AG04450 (cell line): Measurements from ENCODE around the gene ZNF236. TPM values are rescaled to one million over a fixed set of nuclear protein-coding genes. Genes with fewer than 3 reads are reported as not detected.
"Not testable (repeated sequence)": the region's sequence is repeated elsewhere in the genome, so short reads cannot be mapped to it uniquely, and the experiment has no call there.

Experiments
- CTCF ChIA-PET: fragments of 300-600, 350-600 bp; formaldehyde crosslinking; extraction: SDS; loops from one replicate; lab custom pipeline; 2022; ENCODE audit warnings: antibody characterized with exemption, inconsistent platforms; lab: Charles Lee
- POLR2A ChIA-PET: fragments of 350-600 bp; formaldehyde crosslinking; extraction: SDS; loops from one replicate; lab custom pipeline; 2021; ENCODE audit warnings: antibody characterized with exemption, inconsistent platforms; lab: Yijun Ruan, JAX
- DNase-seq: peaks from one replicate; pipeline ENCODE4 v3.0.0-alpha.2; 2011; ENCODE audit warnings: low read depth, low spot score
- H3K27ac ChIP-seq: one replicate; pipeline ENCODE4 v1.5.1; 2012; ENCODE audit warnings: low read depth, low read length, control low read depth
- H3K27me3 ChIP-seq: one replicate; pipeline ENCODE4 v1.6.0; 2012; ENCODE audit warnings: low read length; ENCODE audit not compliant: control insufficient read depth, insufficient read depth
- H3K4me3 ChIP-seq: 2 replicates; pipeline ENCODE4 v1.5.1; 2011; ENCODE audit warnings: mild to moderate bottlenecking, low read depth, low read length, control low read depth
- H3K9me3 ChIP-seq: 2 replicates; pipeline ENCODE4 v1.5.1; 2012; ENCODE audit warnings: low read length; ENCODE audit not compliant: control insufficient read depth, insufficient read depth
- polyA plus RNA-seq: library from polyadenylated mRNA; depleted of rRNA; stranded (reverse); fragments of >200 nt; gene quantifications from 2 replicates; pipeline ENCODE4 v1.2.3, GENCODE V29; 2011
- TF ChIP-seq, protein P1 (sequence below): IDR thresholded peaks from 2 replicates; pipeline ENCODE4 v1.5.1; 2011; ENCODE audit warnings: low read depth, low read length, control low read depth, inconsistent platforms

Gene ZNF236
- polyA plus RNA-seq, 1 experiment: 5.3 TPM

- Histone ChIP-seq H3K27ac (no peak overlapping the region), H3K9me3 (no peaks in the 10 kb centered on the region; the same call in 1 of the 2 replicates), H3K4me3 (no peak overlapping the region), H3K27me3 (peaks cover 4% of the 10 kb centered on the region)
- ChIA-PET CTCF (interaction anchor here (0.8 kb wide), 1 partner anchor 176 kb away, joined by 3 read pairs; no protein-coding TSS in a partner anchor), POLR2A (no interaction called here)
- TF ChIP-seq, protein P1, sequence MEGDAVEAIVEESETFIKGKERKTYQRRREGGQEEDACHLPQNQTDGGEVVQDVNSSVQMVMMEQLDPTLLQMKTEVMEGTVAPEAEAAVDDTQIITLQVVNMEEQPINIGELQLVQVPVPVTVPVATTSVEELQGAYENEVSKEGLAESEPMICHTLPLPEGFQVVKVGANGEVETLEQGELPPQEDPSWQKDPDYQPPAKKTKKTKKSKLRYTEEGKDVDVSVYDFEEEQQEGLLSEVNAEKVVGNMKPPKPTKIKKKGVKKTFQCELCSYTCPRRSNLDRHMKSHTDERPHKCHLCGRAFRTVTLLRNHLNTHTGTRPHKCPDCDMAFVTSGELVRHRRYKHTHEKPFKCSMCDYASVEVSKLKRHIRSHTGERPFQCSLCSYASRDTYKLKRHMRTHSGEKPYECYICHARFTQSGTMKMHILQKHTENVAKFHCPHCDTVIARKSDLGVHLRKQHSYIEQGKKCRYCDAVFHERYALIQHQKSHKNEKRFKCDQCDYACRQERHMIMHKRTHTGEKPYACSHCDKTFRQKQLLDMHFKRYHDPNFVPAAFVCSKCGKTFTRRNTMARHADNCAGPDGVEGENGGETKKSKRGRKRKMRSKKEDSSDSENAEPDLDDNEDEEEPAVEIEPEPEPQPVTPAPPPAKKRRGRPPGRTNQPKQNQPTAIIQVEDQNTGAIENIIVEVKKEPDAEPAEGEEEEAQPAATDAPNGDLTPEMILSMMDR: no peak
- DNase-seq: no peak
These were observed 16.1 kb upstream of the ZNF236 start for GRCh38 chr18:76806301-76806700.

DNA sequence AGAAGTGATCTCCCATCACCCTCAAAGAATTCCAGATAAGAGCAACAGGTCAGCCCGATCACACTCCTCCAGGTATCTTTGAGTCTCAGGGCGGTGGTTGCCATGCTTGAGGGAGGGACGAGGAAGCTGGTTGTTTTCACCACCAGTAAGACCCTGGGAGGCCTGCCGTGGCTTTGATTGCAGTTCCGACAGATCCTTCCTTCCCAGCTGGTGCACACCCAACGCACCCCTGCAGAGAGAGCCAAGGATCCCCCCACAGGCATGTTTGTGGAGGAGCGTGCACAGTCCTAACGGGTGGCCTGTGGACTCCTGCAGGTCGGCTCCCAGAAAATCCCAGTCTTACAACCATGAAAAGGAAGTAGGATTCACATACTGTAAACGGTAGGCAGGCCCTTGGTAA, 13.8 kb upstream of the ZNF236 start:
- ChIA-PET CTCF (interaction anchor here (0.7 kb wide), 1 partner anchor 10 kb away, joined by 4 read pairs; no protein-coding TSS in a partner anchor), POLR2A (no interaction called here)
- Histone ChIP-seq H3K27me3 (no peaks in the 10 kb centered on the region), H3K4me3 (no peak overlapping the region), H3K27ac (no peak overlapping the region), H3K9me3 (no peaks in the 10 kb centered on the region)
- no peak for DNase-seq
- TF ChIP-seq, protein P1: no peak

DNA sequence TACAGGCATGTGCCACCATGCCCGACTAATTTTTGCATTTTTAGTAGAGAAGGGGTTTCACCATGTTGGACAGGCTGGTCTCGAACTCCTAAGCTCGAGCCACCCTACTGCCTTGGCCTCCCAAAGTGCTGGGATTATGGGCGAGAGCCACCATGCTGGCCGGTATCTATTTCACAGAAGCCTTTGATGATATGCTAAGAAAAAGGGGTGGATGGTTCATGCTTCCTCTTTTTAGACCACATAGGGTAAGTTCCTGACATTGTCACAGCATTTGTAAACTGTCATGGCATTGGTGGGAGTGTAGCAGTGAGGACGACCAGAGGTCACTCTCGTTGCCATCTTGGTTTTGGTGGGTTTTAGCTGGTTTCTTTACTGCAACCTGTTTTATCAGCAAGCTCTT, 10.8 kb upstream of the ZNF236 start:
- DNase-seq, POLR2A ChIA-PET, H3K4me3 ChIP-seq, H3K27ac ChIP-seq, H3K27me3 ChIP-seq, H3K9me3 ChIP-seq: not testable (repeated sequence)
- CTCF ChIA-PET: interaction anchor here (0.6 to 11.9 kb wide), 2 partner anchors 9 to 294 kb away, joined by 3 to 165 read pairs; no protein-coding TSS in a partner anchor

DNA sequence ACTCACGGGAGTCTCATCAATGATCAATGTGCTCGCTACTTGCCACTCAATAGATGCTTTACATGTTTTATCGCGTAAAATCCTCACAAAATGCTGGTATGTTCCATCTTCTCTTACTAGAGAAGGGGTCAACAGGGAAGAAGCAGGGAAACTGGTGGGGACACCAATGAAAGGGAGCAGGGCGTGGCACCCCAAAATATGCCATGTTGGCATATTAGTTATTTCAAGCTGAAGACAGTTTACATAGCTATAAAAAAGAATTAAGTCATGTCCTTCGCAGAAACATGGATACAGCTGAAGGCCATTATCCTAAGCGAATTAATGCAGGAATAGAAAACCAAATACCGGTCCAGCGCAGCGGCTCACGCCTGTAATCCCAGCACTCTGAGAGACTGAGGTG, 8.1 kb upstream of the ZNF236 start:
- DNase-seq: no peak
- no peaks in the 10 kb centered on the region for H3K27me3 ChIP-seq
- no peak overlapping the region for H3K4me3 ChIP-seq
- ChIA-PET POLR2A (no interaction called here), CTCF (interaction anchor here (11.9 kb wide), 1 partner anchor 12 kb away, joined by 165 read pairs; no protein-coding TSS in a partner anchor)
- no peak overlapping the region for H3K27ac ChIP-seq
- TF ChIP-seq, protein P1: no peak
- no peaks in the 10 kb centered on the region for H3K9me3 ChIP-seq

GRCh38 chr18:76816127-76816526, 6.2 kb upstream of the ZNF236 start:
- H3K9me3 ChIP-seq: peaks cover 2% of the 10 kb centered on the region; the same call in 1 of the 2 replicates
- H3K27ac ChIP-seq: no peak overlapping the region
- H3K27me3 ChIP-seq: no peaks in the 10 kb centered on the region
- POLR2A ChIA-PET: interaction anchor here (0.7 kb wide), 1 partner anchor 21 kb away, joined by 3 read pairs; no protein-coding TSS in a partner anchor
- no peak overlapping the region for H3K4me3 ChIP-seq
- no peak for DNase-seq
- TF ChIP-seq, protein P1: no peak
- CTCF ChIA-PET: interaction anchor here (11.9 kb wide), 1 partner anchor 14 kb away, joined by 165 read pairs; no protein-coding TSS in a partner anchor
